Left ventricle myocardium inferior (tissue), 1 donor: ENCODE results near the gene ALCAM. TPM values are rescaled to one million over a fixed set of nuclear protein-coding genes. Genes with fewer than 3 reads are reported as not detected.

Source experiments
- DNase-seq: peaks from one replicate; pipeline ENCODE4 v3.0.0-alpha.2; 2020
- H3K27ac ChIP-seq: fragments of 200-600 bp; replicated peaks from 2 replicates; pipeline ENCODE4 v1.8.0; 2021
- H3K27me3 ChIP-seq: fragments of 200-600 bp; 2 replicates; pipeline ENCODE4 v1.8.0; 2021; ENCODE audit warnings: low read depth
- H3K36me3 ChIP-seq: fragments of 200-600 bp; 2 replicates; pipeline ENCODE4 v1.8.0; 2021
- H3K4me1 ChIP-seq: fragments of 200-600 bp; 2 replicates; pipeline ENCODE4 v1.8.0; 2021
- H3K4me3 ChIP-seq: fragments of 200-600 bp; 2 replicates; pipeline ENCODE4 v1.8.0; 2021; ENCODE audit warnings: mild to moderate bottlenecking, moderate library complexity
- H3K9me3 ChIP-seq: fragments of 200-600 bp; replicated peaks from 2 replicates; pipeline ENCODE4 v1.8.0; 2021
- intact Hi-C: fragments of 100-400 bp; cut with micrococcal nuclease; formaldehyde crosslinking; loops from one replicate; pipeline ENCODE4 v1.11.0; 2022
- total RNA-seq: library from RNA; stranded (reverse); fragmentation: NEBNext Ultra II Directional; extraction: Animal tissue kit (Norgen Biotek cat#: 25700); gene quantifications from one replicate; pipeline ENCODE4 v1.2.1, GENCODE V29; 2021
- TF ChIP-seq, protein P1 (sequence below): fragments of 200-600 bp; IDR thresholded peaks from 2 replicates; pipeline ENCODE4 v1.8.0; 2021; ENCODE audit warnings: antibody characterized with exemption, mild to moderate bottlenecking, borderline replicate concordance
- donor health status: DM: no; HTN: yes; CAD: no; lungs with severe emphysema.

The ALCAM gene
- total RNA-seq, 1 donor from 2014 or later = 3.7 TPM

GRCh38 chr3:105343991-105344390 lies 22.7 kb upstream of the ALCAM start:
- TF ChIP-seq, protein P1, sequence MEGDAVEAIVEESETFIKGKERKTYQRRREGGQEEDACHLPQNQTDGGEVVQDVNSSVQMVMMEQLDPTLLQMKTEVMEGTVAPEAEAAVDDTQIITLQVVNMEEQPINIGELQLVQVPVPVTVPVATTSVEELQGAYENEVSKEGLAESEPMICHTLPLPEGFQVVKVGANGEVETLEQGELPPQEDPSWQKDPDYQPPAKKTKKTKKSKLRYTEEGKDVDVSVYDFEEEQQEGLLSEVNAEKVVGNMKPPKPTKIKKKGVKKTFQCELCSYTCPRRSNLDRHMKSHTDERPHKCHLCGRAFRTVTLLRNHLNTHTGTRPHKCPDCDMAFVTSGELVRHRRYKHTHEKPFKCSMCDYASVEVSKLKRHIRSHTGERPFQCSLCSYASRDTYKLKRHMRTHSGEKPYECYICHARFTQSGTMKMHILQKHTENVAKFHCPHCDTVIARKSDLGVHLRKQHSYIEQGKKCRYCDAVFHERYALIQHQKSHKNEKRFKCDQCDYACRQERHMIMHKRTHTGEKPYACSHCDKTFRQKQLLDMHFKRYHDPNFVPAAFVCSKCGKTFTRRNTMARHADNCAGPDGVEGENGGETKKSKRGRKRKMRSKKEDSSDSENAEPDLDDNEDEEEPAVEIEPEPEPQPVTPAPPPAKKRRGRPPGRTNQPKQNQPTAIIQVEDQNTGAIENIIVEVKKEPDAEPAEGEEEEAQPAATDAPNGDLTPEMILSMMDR = no peak
- Histone ChIP-seq H3K36me3 (no peaks in the 10 kb centered on the region), H3K4me1 (no peaks in the 10 kb centered on the region), H3K27me3 (no peaks in the 10 kb centered on the region), H3K4me3 (no peak overlapping the region), H3K27ac (no peak overlapping the region), H3K9me3 (no peaks in the 10 kb centered on the region)
- DNase-seq = no peak
- intact Hi-C loops = no loop called here

DNA sequence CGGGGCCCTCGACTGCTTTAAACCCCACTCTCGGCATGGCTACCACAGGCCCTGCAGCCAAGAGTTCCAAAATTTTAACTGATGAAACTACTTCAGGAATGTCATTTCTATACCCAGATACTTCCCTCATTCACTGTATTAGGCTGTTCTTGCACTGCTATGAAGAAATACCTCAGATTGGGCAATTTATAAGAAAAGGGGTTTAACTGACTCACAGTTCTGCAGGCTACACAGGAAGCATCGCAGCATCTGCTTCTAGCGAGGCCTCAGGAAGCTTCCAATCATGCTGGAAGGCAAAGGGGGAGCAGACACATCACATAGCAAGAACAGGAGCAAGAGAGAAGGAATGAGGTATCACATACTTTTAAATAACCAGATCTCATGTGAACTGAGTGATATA lies 21.6 kb upstream of the ALCAM start:
- Histone ChIP-seq H3K4me3 (no peak overlapping the region), H3K4me1 (no peaks in the 10 kb centered on the region), H3K27ac (no peak overlapping the region), H3K27me3 (no peaks in the 10 kb centered on the region), H3K36me3 (no peaks in the 10 kb centered on the region), H3K9me3 (no peaks in the 10 kb centered on the region)
- TF ChIP-seq, protein P1 = no peak
- DNase-seq = no peak
- intact Hi-C loops = no loop called here

- no peak overlapping the region for H3K27ac ChIP-seq
- DNase-seq = no peak
- H3K4me1 ChIP-seq = no peaks in the 10 kb centered on the region
- no peaks in the 10 kb centered on the region for H3K9me3 ChIP-seq
- peaks cover 21% of the 10 kb centered on the region for H3K27me3 ChIP-seq
- H3K36me3 ChIP-seq = no peaks in the 10 kb centered on the region
- intact Hi-C loops = no loop called here
- H3K4me3 ChIP-seq = no peak overlapping the region
- TF ChIP-seq, protein P1 = no peak
Observed at GRCh38 chr3:105347625-105348302, 18.9 kb upstream of the ALCAM start.

DNA sequence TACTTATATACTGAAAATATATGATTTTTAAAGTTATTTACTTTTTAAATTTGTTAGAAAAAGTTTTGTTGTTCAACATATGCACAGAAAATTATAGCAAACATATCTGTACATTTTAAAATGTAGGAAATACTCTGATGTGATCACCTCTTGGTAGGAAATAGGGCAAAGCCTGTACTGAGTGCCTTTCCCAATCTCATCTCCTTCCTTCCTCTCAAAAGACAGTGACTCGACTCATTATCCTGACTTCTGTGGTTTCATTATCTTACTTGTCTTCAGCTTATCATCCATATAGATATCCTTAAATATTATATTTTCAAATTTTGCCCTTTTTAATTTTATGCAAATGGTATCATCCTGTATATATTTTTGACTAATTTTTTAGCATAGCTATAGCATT lies 18.4 kb upstream of the ALCAM start:
- no peak overlapping the region for H3K27ac ChIP-seq
- peaks cover 27% of the 10 kb centered on the region for H3K27me3 ChIP-seq
- no peaks in the 10 kb centered on the region for H3K9me3 ChIP-seq
- TF ChIP-seq, protein P1 = no peak
- intact Hi-C loops = no loop called here
- H3K4me1 ChIP-seq = no peaks in the 10 kb centered on the region
- DNase-seq = no peak
- no peaks in the 10 kb centered on the region for H3K36me3 ChIP-seq
- no peak overlapping the region for H3K4me3 ChIP-seq

DNA sequence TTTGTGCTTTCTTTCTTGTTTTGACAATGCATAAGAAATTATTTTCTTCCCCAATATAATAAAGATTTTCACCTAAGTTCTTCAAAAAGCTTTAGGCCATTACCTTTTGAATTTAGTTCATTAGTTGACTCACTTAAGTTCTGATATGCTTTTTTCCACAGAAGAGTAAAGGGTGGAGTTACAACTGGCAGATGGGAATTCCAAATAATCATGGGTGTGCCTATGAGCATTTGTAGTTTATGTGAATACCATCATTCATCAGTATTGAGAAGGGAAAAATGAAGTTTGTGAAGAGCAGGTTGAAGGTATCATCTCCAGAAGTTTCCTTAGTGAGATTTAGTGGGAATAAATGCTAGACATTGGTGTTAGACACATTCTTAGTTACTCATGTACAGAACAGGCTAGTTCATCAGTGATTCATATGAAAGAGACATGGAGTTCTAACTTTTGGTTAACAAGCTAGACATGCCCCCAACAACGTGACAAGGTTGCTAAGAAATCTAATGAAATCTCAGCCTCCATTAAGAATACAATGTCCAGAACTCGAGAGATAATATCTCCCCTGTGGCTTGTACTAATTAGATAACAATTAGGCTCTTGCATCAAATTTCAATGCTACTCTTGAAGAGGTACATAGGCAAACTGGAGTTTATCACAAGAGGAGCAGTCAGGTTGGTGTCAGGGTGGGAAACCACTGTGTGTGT lies 16.9 kb upstream of the ALCAM start:
- H3K36me3 ChIP-seq = no peaks in the 10 kb centered on the region
- H3K27ac ChIP-seq = no peak overlapping the region
- no peak for DNase-seq
- no peaks in the 10 kb centered on the region for H3K9me3 ChIP-seq
- peaks cover 42% of the 10 kb centered on the region for H3K27me3 ChIP-seq
- TF ChIP-seq, protein P1 = no peak
- no peak overlapping the region for H3K4me3 ChIP-seq
- H3K4me1 ChIP-seq = no peaks in the 10 kb centered on the region
- intact Hi-C loops = no loop called here
